Measurements from ENCODE around the gene MOSPD2. TPM values are rescaled to one million over a fixed set of nuclear protein-coding genes. Genes with fewer than 3 reads are reported as not detected.

MOSPD2 gene
- total RNA-seq, 1 experiment from 2014 or later, result 8.7 TPM

DNA sequence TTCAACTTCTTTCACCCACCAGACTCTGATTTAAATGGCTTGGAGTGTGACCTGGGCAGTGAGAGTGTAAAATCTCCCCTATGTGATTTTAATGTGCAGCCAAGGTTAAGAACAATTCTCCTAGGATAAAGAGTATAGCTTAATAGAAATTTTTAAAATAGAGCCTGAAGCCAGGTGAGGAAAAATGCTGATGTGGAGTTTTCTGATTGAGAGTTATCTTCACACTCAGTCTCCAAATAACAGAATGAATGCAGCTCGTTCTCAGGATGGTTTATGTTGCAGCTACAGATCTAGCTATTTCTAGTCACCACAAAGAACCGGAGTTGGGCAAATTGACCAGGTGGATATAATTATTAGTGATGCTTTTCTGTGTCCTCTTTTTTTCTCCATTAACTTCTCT, 70.7 kb downstream of the MOSPD2 start:
- intact Hi-C loops (cut with micrococcal nuclease; ENCODE audit: unreplicated experiment), result no loop called here
- POLR2A ChIA-PET, result no interaction called here
- in situ Hi-C loops (cut with HindIII; ENCODE audit: low pct_unique_long_range_greater_than_20kb, low sequenced_read_pairs), result no loop called here

DNA sequence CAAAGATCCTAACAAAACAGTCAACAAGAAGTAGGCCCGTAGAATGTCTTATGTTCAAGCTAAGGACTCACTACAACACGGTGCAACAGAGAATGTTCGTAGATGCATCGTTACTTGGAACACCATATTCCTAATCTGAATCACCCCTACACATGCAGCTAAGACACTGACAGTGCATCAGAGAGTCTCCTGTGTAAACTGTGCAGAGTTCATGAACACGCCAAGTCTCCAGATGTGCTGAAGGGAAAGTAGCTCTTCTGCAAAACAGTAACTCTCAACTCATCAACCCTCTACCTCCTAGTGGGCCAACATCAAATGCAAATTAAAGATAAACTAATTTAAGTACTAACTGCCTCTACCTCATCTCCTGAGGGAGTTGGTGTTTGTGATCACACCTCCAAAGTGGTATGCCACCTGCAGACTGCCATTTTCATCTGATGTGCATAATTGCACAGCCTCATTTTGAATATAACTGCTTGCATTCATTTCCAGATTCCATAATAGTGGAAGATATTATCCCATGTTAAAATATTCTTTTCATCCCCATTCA, 73.5 kb downstream of the MOSPD2 start:
- intact Hi-C loops (cut with micrococcal nuclease; ENCODE audit: unreplicated experiment), result no loop called here
- TF ChIP-seq TCF7L2 (IDR thresholded peaks at IDR 0.05; ENCODE audit: low read depth, low read length) (no peak), SIN3A (IDR thresholded peaks at IDR 0.05; ENCODE audit: borderline replicate concordance, insufficient read depth, low read depth, low read length) (no peak), POLR2AphosphoS5 (IDR thresholded peaks at IDR 0.05; ENCODE audit: low read depth, low read length) (no peak)
- TF ChIP-seq, protein P1, sequence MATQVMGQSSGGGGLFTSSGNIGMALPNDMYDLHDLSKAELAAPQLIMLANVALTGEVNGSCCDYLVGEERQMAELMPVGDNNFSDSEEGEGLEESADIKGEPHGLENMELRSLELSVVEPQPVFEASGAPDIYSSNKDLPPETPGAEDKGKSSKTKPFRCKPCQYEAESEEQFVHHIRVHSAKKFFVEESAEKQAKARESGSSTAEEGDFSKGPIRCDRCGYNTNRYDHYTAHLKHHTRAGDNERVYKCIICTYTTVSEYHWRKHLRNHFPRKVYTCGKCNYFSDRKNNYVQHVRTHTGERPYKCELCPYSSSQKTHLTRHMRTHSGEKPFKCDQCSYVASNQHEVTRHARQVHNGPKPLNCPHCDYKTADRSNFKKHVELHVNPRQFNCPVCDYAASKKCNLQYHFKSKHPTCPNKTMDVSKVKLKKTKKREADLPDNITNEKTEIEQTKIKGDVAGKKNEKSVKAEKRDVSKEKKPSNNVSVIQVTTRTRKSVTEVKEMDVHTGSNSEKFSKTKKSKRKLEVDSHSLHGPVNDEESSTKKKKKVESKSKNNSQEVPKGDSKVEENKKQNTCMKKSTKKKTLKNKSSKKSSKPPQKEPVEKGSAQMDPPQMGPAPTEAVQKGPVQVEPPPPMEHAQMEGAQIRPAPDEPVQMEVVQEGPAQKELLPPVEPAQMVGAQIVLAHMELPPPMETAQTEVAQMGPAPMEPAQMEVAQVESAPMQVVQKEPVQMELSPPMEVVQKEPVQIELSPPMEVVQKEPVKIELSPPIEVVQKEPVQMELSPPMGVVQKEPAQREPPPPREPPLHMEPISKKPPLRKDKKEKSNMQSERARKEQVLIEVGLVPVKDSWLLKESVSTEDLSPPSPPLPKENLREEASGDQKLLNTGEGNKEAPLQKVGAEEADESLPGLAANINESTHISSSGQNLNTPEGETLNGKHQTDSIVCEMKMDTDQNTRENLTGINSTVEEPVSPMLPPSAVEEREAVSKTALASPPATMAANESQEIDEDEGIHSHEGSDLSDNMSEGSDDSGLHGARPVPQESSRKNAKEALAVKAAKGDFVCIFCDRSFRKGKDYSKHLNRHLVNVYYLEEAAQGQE (IDR thresholded peaks at IDR 0.05; ENCODE audit: insufficient read depth in 1 of 2, low read depth in 2 of 2, low read length in 1 of 2), result no peak
- TF ChIP-seq, protein P2, sequence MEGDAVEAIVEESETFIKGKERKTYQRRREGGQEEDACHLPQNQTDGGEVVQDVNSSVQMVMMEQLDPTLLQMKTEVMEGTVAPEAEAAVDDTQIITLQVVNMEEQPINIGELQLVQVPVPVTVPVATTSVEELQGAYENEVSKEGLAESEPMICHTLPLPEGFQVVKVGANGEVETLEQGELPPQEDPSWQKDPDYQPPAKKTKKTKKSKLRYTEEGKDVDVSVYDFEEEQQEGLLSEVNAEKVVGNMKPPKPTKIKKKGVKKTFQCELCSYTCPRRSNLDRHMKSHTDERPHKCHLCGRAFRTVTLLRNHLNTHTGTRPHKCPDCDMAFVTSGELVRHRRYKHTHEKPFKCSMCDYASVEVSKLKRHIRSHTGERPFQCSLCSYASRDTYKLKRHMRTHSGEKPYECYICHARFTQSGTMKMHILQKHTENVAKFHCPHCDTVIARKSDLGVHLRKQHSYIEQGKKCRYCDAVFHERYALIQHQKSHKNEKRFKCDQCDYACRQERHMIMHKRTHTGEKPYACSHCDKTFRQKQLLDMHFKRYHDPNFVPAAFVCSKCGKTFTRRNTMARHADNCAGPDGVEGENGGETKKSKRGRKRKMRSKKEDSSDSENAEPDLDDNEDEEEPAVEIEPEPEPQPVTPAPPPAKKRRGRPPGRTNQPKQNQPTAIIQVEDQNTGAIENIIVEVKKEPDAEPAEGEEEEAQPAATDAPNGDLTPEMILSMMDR (IDR thresholded peaks at IDR 0.05), result no peak
- ChIA-PET CTCF (no interaction called here), POLR2A (no interaction called here)
- DNase-seq (ENCODE audit: low read depth, low spot score), result no peak
- no peaks in the 10 kb centered on the region for H3K9me3 ChIP-seq (ENCODE audit: control insufficient read depth, insufficient read depth, low read depth, low read length)
- ATAC-seq, result no peak
- H3K27me3 ChIP-seq (ENCODE audit: control insufficient read depth, insufficient read depth, low read length), result no peaks in the 10 kb centered on the region
- H3K4me1 ChIP-seq (ENCODE audit: control insufficient read depth, insufficient read depth, low read length), result no peaks in the 10 kb centered on the region
- no TSS peak for BruUV-seq (replicated peaks)
- in situ Hi-C loops (cut with HindIII; ENCODE audit: low pct_unique_long_range_greater_than_20kb, low sequenced_read_pairs), result no loop called here
- H3K36me3 ChIP-seq (ENCODE audit: control insufficient read depth, insufficient read depth, low read length), result no peaks in the 10 kb centered on the region
- H3K27ac ChIP-seq (ENCODE audit: low read length), result no peak overlapping the region
- no peak overlapping the region for H3K4me3 ChIP-seq (ENCODE audit: low read depth in 2 of 2, low read length in 2 of 2)

More for the DNA sequence above, 70.7 kb downstream of the MOSPD2 start:
- DNase-seq (ENCODE audit: low read depth, low spot score), result no peak
- BruUV-seq (replicated peaks), result no TSS peak
- ATAC-seq, result no peak
- Histone ChIP-seq H3K27ac (ENCODE audit: low read length) (no peak overlapping the region), H3K27me3 (ENCODE audit: control insufficient read depth, insufficient read depth, low read length) (no peaks in the 10 kb centered on the region), H3K4me1 (ENCODE audit: control insufficient read depth, insufficient read depth, low read length) (no peaks in the 10 kb centered on the region), H3K36me3 (ENCODE audit: control insufficient read depth, insufficient read depth, low read length) (no peaks in the 10 kb centered on the region), H3K9me3 (ENCODE audit: control insufficient read depth, insufficient read depth, low read depth, low read length) (no peaks in the 10 kb centered on the region), H3K4me3 (ENCODE audit: low read depth in 2 of 2, low read length in 2 of 2) (no peak overlapping the region)
- TF ChIP-seq, protein P1 (IDR thresholded peaks at IDR 0.05; ENCODE audit: insufficient read depth in 1 of 2, low read depth in 2 of 2, low read length in 1 of 2), result no peak
- TF ChIP-seq TCF7L2 (IDR thresholded peaks at IDR 0.05; ENCODE audit: low read depth, low read length) (no peak), SIN3A (IDR thresholded peaks at IDR 0.05; ENCODE audit: borderline replicate concordance, insufficient read depth, low read depth, low read length) (no peak), POLR2AphosphoS5 (IDR thresholded peaks at IDR 0.05; ENCODE audit: low read depth, low read length) (no peak)
- TF ChIP-seq, protein P2 (IDR thresholded peaks at IDR 0.05), result no peak
- CTCF ChIA-PET, result no interaction called here
